Measurements from ENCODE around the gene PTGDR.

DNA sequence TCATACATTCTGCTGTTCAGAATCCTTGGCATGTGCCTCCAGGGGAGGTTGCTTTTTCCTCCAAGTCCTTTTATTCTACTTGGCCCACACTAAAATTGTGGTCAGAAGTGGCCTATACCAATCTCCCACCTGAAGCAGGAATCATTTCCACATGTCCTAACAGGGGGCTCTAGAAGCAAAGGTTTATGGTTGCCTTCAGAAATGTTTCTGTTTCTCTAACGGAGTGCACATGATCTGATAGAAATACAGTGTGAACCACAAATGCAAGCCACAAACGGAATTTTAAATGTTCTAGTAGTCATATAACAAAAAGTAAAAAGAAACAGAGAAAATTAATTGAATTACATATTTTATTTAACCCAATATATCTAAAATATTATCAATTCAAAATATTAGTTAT lies 50.6 kb downstream of the PTGDR start:
- TF ChIP-seq, protein P1, sequence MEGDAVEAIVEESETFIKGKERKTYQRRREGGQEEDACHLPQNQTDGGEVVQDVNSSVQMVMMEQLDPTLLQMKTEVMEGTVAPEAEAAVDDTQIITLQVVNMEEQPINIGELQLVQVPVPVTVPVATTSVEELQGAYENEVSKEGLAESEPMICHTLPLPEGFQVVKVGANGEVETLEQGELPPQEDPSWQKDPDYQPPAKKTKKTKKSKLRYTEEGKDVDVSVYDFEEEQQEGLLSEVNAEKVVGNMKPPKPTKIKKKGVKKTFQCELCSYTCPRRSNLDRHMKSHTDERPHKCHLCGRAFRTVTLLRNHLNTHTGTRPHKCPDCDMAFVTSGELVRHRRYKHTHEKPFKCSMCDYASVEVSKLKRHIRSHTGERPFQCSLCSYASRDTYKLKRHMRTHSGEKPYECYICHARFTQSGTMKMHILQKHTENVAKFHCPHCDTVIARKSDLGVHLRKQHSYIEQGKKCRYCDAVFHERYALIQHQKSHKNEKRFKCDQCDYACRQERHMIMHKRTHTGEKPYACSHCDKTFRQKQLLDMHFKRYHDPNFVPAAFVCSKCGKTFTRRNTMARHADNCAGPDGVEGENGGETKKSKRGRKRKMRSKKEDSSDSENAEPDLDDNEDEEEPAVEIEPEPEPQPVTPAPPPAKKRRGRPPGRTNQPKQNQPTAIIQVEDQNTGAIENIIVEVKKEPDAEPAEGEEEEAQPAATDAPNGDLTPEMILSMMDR (IDR thresholded peaks at IDR 0.05), result no peak
- TF ChIP-seq POLR2AphosphoS5 (IDR thresholded peaks at IDR 0.05) (no peak), POLR2A (IDR thresholded peaks at IDR 0.05) (no peak)

Data from breast epithelium (tissue), 3 donors.